Breast epithelium (tissue), 4 donors: ENCODE measurements around the gene RPS6KC1. TPM values are rescaled to one million over a fixed set of nuclear protein-coding genes. Genes with fewer than 3 reads are reported as not detected.

ENCODE experiments used
- DNase-seq, 2 donors: peaks; one replicate each; pipeline ENCODE4 v3.0.0-alpha.2; 2019; ENCODE audit warnings: low spot score in 2 of 2
- H3K27ac ChIP-seq, 2 donors: fragments of 200-600 bp; sonication (generic) in 1 of 2; one replicate each; pipeline ENCODE4 v1.5.1; 2016 to 2019; ENCODE audit warnings: mild to moderate bottlenecking in 1 of 2
- H3K27me3 ChIP-seq, 2 donors: fragments of 200-600 bp; sonication (generic) in 1 of 2; one replicate each; pipeline versions ENCODE4 v1.5.1 to v1.6.0; 2017 to 2019; ENCODE audit warnings: control low read depth in 1 of 2, mild to moderate bottlenecking in 1 of 2
- H3K36me3 ChIP-seq: fragments of 200-600 bp; one replicate; pipeline ENCODE4 v1.5.1; 2019
- H3K4me1 ChIP-seq, 2 donors: fragments of 200-600 bp; sonication (generic); one replicate each; pipeline ENCODE4 v1.5.1; 2016 to 2019; ENCODE audit warnings: control low read depth in 1 of 2
- H3K4me3 ChIP-seq, 3 donors: fragments of 200-600 bp; sonication (generic); 1 replicate in 2 of 3; 2 replicates in 1 of 3; pipeline ENCODE4 v1.5.1; 2016 to 2019; ENCODE audit warnings: mild to moderate bottlenecking in 3 of 3, moderate library complexity in 2 of 3
- H3K9me3 ChIP-seq, 2 donors: fragments of 200-600 bp; sonication (generic) in 1 of 2; one replicate each; pipeline ENCODE4 v1.5.1; 2016 to 2019; ENCODE audit warnings: control low read depth in 1 of 2
- CTCF ChIP-seq, 3 donors: fragments of 450-650 bp; IDR thresholded peaks; one replicate each; pipeline ENCODE4 v1.5.1; 2016 to 2017; ENCODE audit warnings: antibody characterized with exemption in 3 of 3, mild to moderate bottlenecking in 3 of 3, moderate library complexity in 3 of 3
- POLR2A ChIP-seq: fragments of 450-650 bp; IDR thresholded peaks from one replicate; pipeline ENCODE4 v1.6.1; 2016; ENCODE audit warnings: antibody characterized with exemption, mild to moderate bottlenecking, moderate library complexity
- POLR2AphosphoS5 ChIP-seq, 3 donors: sonication (generic); formaldehyde crosslinking; IDR thresholded peaks; one replicate each; pipeline ENCODE4 v1.6.1; 2017; ENCODE audit warnings: antibody characterized with exemption in 3 of 3
- intact Hi-C: fragments of 100-400 bp; cut with DNase I; formaldehyde crosslinking; loops from one replicate; pipeline ENCODE4 v1.15.1; 2023; ENCODE audit warnings: low total_unique reads
- total RNA-seq, 3 donors: library from RNA; depleted of rRNA; stranded (reverse); fragments of >200 nt; gene quantifications; one replicate each; pipeline ENCODE4 v1.1.0, GENCODE V29; 2016

RPS6KC1 gene
- total RNA-seq, 3 donors from 2014 or later = 26.2 to 32.1 (median 28.2) TPM

- Histone ChIP-seq H3K36me3 (no peaks in the 10 kb centered on the region), H3K4me3 (no peak overlapping the region), H3K27me3 (no peaks in the 10 kb centered on the region), H3K27ac (no peak overlapping the region), H3K9me3 (no peaks in the 10 kb centered on the region), H3K4me1 (no peaks in the 10 kb centered on the region)
- intact Hi-C loops = no loop called here
- TF ChIP-seq CTCF (IDR thresholded peaks at IDR 0.05) (no peak), POLR2AphosphoS5 (IDR thresholded peaks at IDR 0.05) (no peak), POLR2A (no peak)
- no peak for DNase-seq
These were observed 15.3 kb downstream of the RPS6KC1 start for GRCh38 chr1:213066363-213066762.

GRCh38 chr1:213067352-213067751, 16.3 kb downstream of the RPS6KC1 start:
- Histone ChIP-seq H3K9me3 (no peaks in the 10 kb centered on the region), H3K4me1 (no peaks in the 10 kb centered on the region), H3K4me3 (no peak overlapping the region), H3K27me3 (no peaks in the 10 kb centered on the region), H3K36me3 (no peaks in the 10 kb centered on the region), H3K27ac (no peak overlapping the region)
- DNase-seq = no peak
- intact Hi-C loops = no loop called here
- no peak for TF ChIP-seq POLR2AphosphoS5 (IDR thresholded peaks at IDR 0.05)
- TF ChIP-seq CTCF (IDR thresholded peaks at IDR 0.05) = no peak
- no peak for TF ChIP-seq POLR2A

GRCh38 chr1:213070406-213070805, 19.4 kb downstream of the RPS6KC1 start:
- H3K36me3 ChIP-seq = no peaks in the 10 kb centered on the region
- H3K27ac ChIP-seq = no peak overlapping the region
- DNase-seq = no peak
- TF ChIP-seq CTCF (IDR thresholded peaks at IDR 0.05) (no peak), POLR2AphosphoS5 (IDR thresholded peaks at IDR 0.05) (no peak), POLR2A (no peak)
- H3K4me3 ChIP-seq = no peak overlapping the region
- H3K9me3 ChIP-seq = no peaks in the 10 kb centered on the region
- intact Hi-C loops = no loop called here
- H3K4me1 ChIP-seq = no peaks in the 10 kb centered on the region
- H3K27me3 ChIP-seq = no peaks in the 10 kb centered on the region

GRCh38 chr1:213075725-213076124, 24.7 kb downstream of the RPS6KC1 start:
- Histone ChIP-seq H3K27ac (no peak overlapping the region), H3K9me3 (no peaks in the 10 kb centered on the region), H3K27me3 (no peaks in the 10 kb centered on the region), H3K4me1 (no peaks in the 10 kb centered on the region), H3K4me3 (no peak overlapping the region), H3K36me3 (no peaks in the 10 kb centered on the region)
- TF ChIP-seq CTCF (IDR thresholded peaks at IDR 0.05) (no peak), POLR2A (no peak), POLR2AphosphoS5 (IDR thresholded peaks at IDR 0.05) (no peak)
- DNase-seq = no peak
- intact Hi-C loops = no loop called here

GRCh38 chr1:213082420-213083111, 31.5 kb downstream of the RPS6KC1 start:
- no peak overlapping the region for H3K27ac ChIP-seq
- no peaks in the 10 kb centered on the region for H3K36me3 ChIP-seq
- no peaks in the 10 kb centered on the region for H3K9me3 ChIP-seq
- intact Hi-C loops = no loop called here
- H3K4me3 ChIP-seq = no peak overlapping the region
- no peak for TF ChIP-seq POLR2A
- TF ChIP-seq CTCF (IDR thresholded peaks at IDR 0.05) = no peak
- no peak for TF ChIP-seq POLR2AphosphoS5 (IDR thresholded peaks at IDR 0.05)
- DNase-seq = no peak
- no peaks in the 10 kb centered on the region for H3K27me3 ChIP-seq
- H3K4me1 ChIP-seq = no peaks in the 10 kb centered on the region
